ENCODE data around the gene IL1RL2. TPM values are rescaled to one million over a fixed set of nuclear protein-coding genes. Genes with fewer than 3 reads are reported as not detected.

Gene IL1RL2
- total and polyA plus RNA-seq, 2 donors = 0.33 to 0.90 TPM

GRCh38 chr2:102147935-102148334 lies 38.9 kb upstream of the IL1RL2 start:
- Histone ChIP-seq H3K36me3 (ENCODE audit: insufficient read depth) (no peaks in the 10 kb centered on the region), H3K4me3 (ENCODE audit: low read depth, low read length) (no peak overlapping the region), H3K4me1 (ENCODE audit: insufficient read depth) (peaks cover 2% of the 10 kb centered on the region), H3K27ac (ENCODE audit: low read depth) (no peak overlapping the region)
- DNase-seq (ENCODE audit: extremely low spot score) = no peak
- 87% methylated on average over 3 of the region's 3 CpGs for WGBS

GRCh38 chr2:102149243-102149642 lies 37.6 kb upstream of the IL1RL2 start:
- Histone ChIP-seq H3K4me1 (ENCODE audit: insufficient read depth) (peaks cover 2% of the 10 kb centered on the region), H3K4me3 (ENCODE audit: low read depth, low read length) (no peak overlapping the region), H3K27ac (ENCODE audit: low read depth) (no peak overlapping the region), H3K36me3 (ENCODE audit: insufficient read depth) (no peaks in the 10 kb centered on the region)
- WGBS = 73% methylated on average over 2 of the region's 2 CpGs
- DNase-seq (ENCODE audit: extremely low spot score) = no peak

- peaks cover 2% of the 10 kb centered on the region for H3K4me1 ChIP-seq (ENCODE audit: insufficient read depth)
- DNase-seq (ENCODE audit: extremely low spot score) = no peak
- 82% methylated on average over 9 of the region's 9 CpGs for WGBS
These were observed 37.0 kb upstream of the IL1RL2 start for GRCh38 chr2:102149644-102150455.

GRCh38 chr2:102154364-102154763 lies 32.5 kb upstream of the IL1RL2 start:
- no peak overlapping the region for H3K4me3 ChIP-seq (ENCODE audit: low read depth, low read length)
- peaks cover 5% of the 10 kb centered on the region for H3K4me1 ChIP-seq (ENCODE audit: insufficient read depth)

More at GRCh38 chr2:102149644-102150455, 37.0 kb upstream of the IL1RL2 start:
- no peak overlapping the region for H3K4me3 ChIP-seq (ENCODE audit: low read depth, low read length)
- H3K27ac ChIP-seq (ENCODE audit: low read depth) = no peak overlapping the region
- H3K36me3 ChIP-seq (ENCODE audit: insufficient read depth) = peaks cover 2% of the 10 kb centered on the region

GRCh38 chr2:102154946-102155702 lies 31.7 kb upstream of the IL1RL2 start:
- peaks cover 3% of the 10 kb centered on the region for H3K4me1 ChIP-seq (ENCODE audit: insufficient read depth)
- peaks cover 2% of the 10 kb centered on the region for H3K36me3 ChIP-seq (ENCODE audit: insufficient read depth)
- no peak for DNase-seq (ENCODE audit: extremely low spot score)
- H3K27ac ChIP-seq (ENCODE audit: low read depth) = peak overlapping the region; percentile 89
- H3K4me3 ChIP-seq (ENCODE audit: low read depth, low read length) = no peak overlapping the region
- WGBS = 79% methylated on average over 7 of the region's 7 CpGs

More at GRCh38 chr2:102154364-102154763, 32.5 kb upstream of the IL1RL2 start:
- Histone ChIP-seq H3K27ac (ENCODE audit: low read depth) (no peak overlapping the region), H3K36me3 (ENCODE audit: insufficient read depth) (peaks cover 2% of the 10 kb centered on the region)
- WGBS = 89% methylated on average over 6 of the region's 6 CpGs
- DNase-seq (ENCODE audit: extremely low spot score) = no peak

GRCh38 chr2:102155703-102156515 lies 30.9 kb upstream of the IL1RL2 start:
- Histone ChIP-seq H3K27ac (ENCODE audit: low read depth) (peak overlapping the region; percentile 89), H3K4me1 (ENCODE audit: insufficient read depth) (peaks cover 3% of the 10 kb centered on the region), H3K4me3 (ENCODE audit: low read depth, low read length) (no peak overlapping the region), H3K36me3 (ENCODE audit: insufficient read depth) (peaks cover 2% of the 10 kb centered on the region)
- DNase-seq (ENCODE audit: extremely low spot score) = peak; percentile 35
- WGBS = 54% methylated on average over 6 of the region's 6 CpGs

- Histone ChIP-seq H3K36me3 (ENCODE audit: insufficient read depth) (peaks cover 2% of the 10 kb centered on the region), H3K27ac (ENCODE audit: low read depth) (no peak overlapping the region)
These were observed 28.6 kb upstream of the IL1RL2 start for GRCh38 chr2:102158011-102158755.

GRCh38 chr2:102159295-102159694 lies 27.5 kb upstream of the IL1RL2 start:
- peaks cover 2% of the 10 kb centered on the region for H3K36me3 ChIP-seq (ENCODE audit: insufficient read depth)
- H3K4me3 ChIP-seq (ENCODE audit: low read depth, low read length) = no peak overlapping the region
- no peak for DNase-seq (ENCODE audit: extremely low spot score)
- 38% methylated on average over 1 of the region's 1 CpG for WGBS
- H3K4me1 ChIP-seq (ENCODE audit: insufficient read depth) = peaks cover 3% of the 10 kb centered on the region
- H3K27ac ChIP-seq (ENCODE audit: low read depth) = no peak overlapping the region

More at GRCh38 chr2:102158011-102158755, 28.6 kb upstream of the IL1RL2 start:
- peaks cover 3% of the 10 kb centered on the region for H3K4me1 ChIP-seq (ENCODE audit: insufficient read depth)
- no peak overlapping the region for H3K4me3 ChIP-seq (ENCODE audit: low read depth, low read length)
- no peak for DNase-seq (ENCODE audit: extremely low spot score)

GRCh38 chr2:102166189-102166845 lies 20.5 kb upstream of the IL1RL2 start:
- Histone ChIP-seq H3K36me3 (ENCODE audit: insufficient read depth) (peaks cover 2% of the 10 kb centered on the region), H3K4me3 (ENCODE audit: low read depth, low read length) (no peak overlapping the region), H3K4me1 (ENCODE audit: insufficient read depth) (no peaks in the 10 kb centered on the region), H3K27ac (ENCODE audit: low read depth) (peak overlapping the region; percentile 23)
- 32% methylated on average over 4 of the region's 4 CpGs for WGBS
- DNase-seq (ENCODE audit: extremely low spot score) = no peak

GRCh38 chr2:102168026-102168771 lies 18.6 kb upstream of the IL1RL2 start:
- WGBS = 94% methylated on average over 5 of the region's 5 CpGs
- Histone ChIP-seq H3K27ac (ENCODE audit: low read depth) (no peak overlapping the region), H3K4me3 (ENCODE audit: low read depth, low read length) (no peak overlapping the region), H3K36me3 (ENCODE audit: insufficient read depth) (peaks cover 2% of the 10 kb centered on the region), H3K4me1 (ENCODE audit: insufficient read depth) (no peaks in the 10 kb centered on the region)
- no peak for DNase-seq (ENCODE audit: extremely low spot score)

GRCh38 chr2:102171946-102172345 lies 14.9 kb upstream of the IL1RL2 start:
- peaks cover 4% of the 10 kb centered on the region for H3K36me3 ChIP-seq (ENCODE audit: insufficient read depth)
- H3K4me3 ChIP-seq (ENCODE audit: low read depth, low read length) = no peak overlapping the region
- no peaks in the 10 kb centered on the region for H3K4me1 ChIP-seq (ENCODE audit: insufficient read depth)
- no peak for DNase-seq (ENCODE audit: extremely low spot score)
- 92% methylated on average over 5 of the region's 5 CpGs for WGBS
- H3K27ac ChIP-seq (ENCODE audit: low read depth) = no peak overlapping the region

GRCh38 chr2:102172745-102173144 lies 14.1 kb upstream of the IL1RL2 start:
- H3K4me1 ChIP-seq (ENCODE audit: insufficient read depth) = no peaks in the 10 kb centered on the region
- no peak overlapping the region for H3K4me3 ChIP-seq (ENCODE audit: low read depth, low read length)
- 89% methylated on average over 3 of the region's 3 CpGs for WGBS
- peaks cover 8% of the 10 kb centered on the region for H3K36me3 ChIP-seq (ENCODE audit: insufficient read depth)
- DNase-seq (ENCODE audit: extremely low spot score) = no peak
- no peak overlapping the region for H3K27ac ChIP-seq (ENCODE audit: low read depth)
